Left ventricle myocardium inferior (tissue), 1 donor: Measurements from ENCODE around the gene NOL6. TPM values are rescaled to one million over a fixed set of nuclear protein-coding genes. Genes with fewer than 3 reads are reported as not detected.

Source experiments
- DNase-seq: peaks from one replicate; pipeline ENCODE4 v3.0.0-alpha.2; 2020
- H3K27ac ChIP-seq: fragments of 200-600 bp; replicated peaks from 2 replicates; pipeline ENCODE4 v1.8.0; 2021
- H3K27me3 ChIP-seq: fragments of 200-600 bp; 2 replicates; pipeline ENCODE4 v1.8.0; 2021; ENCODE audit warnings: low read depth
- H3K36me3 ChIP-seq: fragments of 200-600 bp; 2 replicates; pipeline ENCODE4 v1.8.0; 2021
- H3K4me1 ChIP-seq: fragments of 200-600 bp; 2 replicates; pipeline ENCODE4 v1.8.0; 2021
- H3K4me3 ChIP-seq: fragments of 200-600 bp; 2 replicates; pipeline ENCODE4 v1.8.0; 2021; ENCODE audit warnings: mild to moderate bottlenecking, moderate library complexity
- H3K9me3 ChIP-seq: fragments of 200-600 bp; replicated peaks from 2 replicates; pipeline ENCODE4 v1.8.0; 2021
- CTCF ChIP-seq: fragments of 200-600 bp; IDR thresholded peaks from 2 replicates; pipeline ENCODE4 v1.8.0; 2021; ENCODE audit warnings: antibody characterized with exemption, mild to moderate bottlenecking, borderline replicate concordance
- intact Hi-C: fragments of 100-400 bp; cut with micrococcal nuclease; formaldehyde crosslinking; loops from one replicate; pipeline ENCODE4 v1.11.0; 2022
- total RNA-seq: library from RNA; stranded (reverse); fragmentation: NEBNext Ultra II Directional; extraction: Animal tissue kit (Norgen Biotek cat#: 25700); gene quantifications from one replicate; pipeline ENCODE4 v1.2.1, GENCODE V29; 2021
- donor health status: DM: no; HTN: yes; CAD: no; lungs with severe emphysema.

NOL6 gene
- total RNA-seq, 1 donor from 2014 or later = 13.4 TPM

DNA sequence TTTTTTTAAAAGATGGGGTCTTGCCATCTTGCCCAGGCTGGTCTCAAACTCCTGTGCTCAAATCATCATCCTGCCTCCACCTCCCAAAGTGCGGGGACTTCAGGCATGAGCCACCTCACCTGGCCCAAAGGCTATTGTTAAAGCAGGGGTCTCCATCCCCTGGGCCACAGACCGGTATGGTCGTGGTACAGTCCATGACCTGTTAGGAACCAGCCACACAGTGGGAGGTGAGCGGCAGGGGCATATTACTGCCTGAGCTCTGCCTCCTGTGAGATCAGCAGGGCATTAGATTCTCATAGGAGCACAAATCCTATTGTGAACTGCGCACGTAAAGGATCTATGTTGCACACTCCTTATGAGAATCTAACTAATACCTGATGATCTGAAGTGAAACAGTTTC, 7.3 kb upstream of the NOL6 start:
- Histone ChIP-seq H3K4me3 (no peak overlapping the region), H3K27ac (no peak overlapping the region), H3K27me3 (no peaks in the 10 kb centered on the region), H3K36me3 (no peaks in the 10 kb centered on the region), H3K4me1 (no peaks in the 10 kb centered on the region), H3K9me3 (no peaks in the 10 kb centered on the region)
- intact Hi-C loops = no loop called here
- no peak for TF ChIP-seq CTCF
- DNase-seq = no peak

- Histone ChIP-seq H3K27me3 (no peaks in the 10 kb centered on the region), H3K9me3 (no peaks in the 10 kb centered on the region), H3K4me3 (no peak overlapping the region), H3K4me1 (no peaks in the 10 kb centered on the region), H3K36me3 (no peaks in the 10 kb centered on the region), H3K27ac (no peak overlapping the region)
- TF ChIP-seq CTCF = no peak
- intact Hi-C loops = no loop called here
- no peak for DNase-seq
Observed at GRCh38 chr9:33480106-33480505, 6.4 kb upstream of the NOL6 start.

- Histone ChIP-seq H3K27me3 (no peaks in the 10 kb centered on the region), H3K4me1 (peaks cover 29% of the 10 kb centered on the region), H3K36me3 (peaks cover 8% of the 10 kb centered on the region), H3K27ac (no peak overlapping the region), H3K9me3 (no peaks in the 10 kb centered on the region), H3K4me3 (no peak overlapping the region)
- intact Hi-C loops = no loop called here
- DNase-seq = no peak
- no peak for TF ChIP-seq CTCF
Observed at GRCh38 chr9:33476503-33476902, 2.8 kb upstream of the NOL6 start.

DNA sequence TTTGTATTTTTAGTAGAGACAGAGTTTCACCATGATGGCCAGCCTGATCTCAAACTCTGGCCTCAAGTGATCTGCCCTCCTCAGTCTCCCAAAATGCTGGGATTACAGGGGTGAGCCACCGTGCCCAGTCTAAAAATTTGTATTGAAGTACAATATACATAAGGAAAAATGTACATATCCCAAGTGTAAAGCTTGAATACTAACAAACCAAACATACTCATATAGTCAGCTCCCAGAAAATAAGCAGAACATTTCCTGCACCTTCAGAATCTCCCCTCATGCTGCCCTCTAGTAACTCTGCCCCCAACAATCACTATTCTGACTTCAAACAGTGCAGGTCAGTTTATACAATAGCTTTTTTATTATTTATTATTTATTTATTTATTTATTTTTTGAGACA, 1.6 kb upstream of the NOL6 start:
- peaks cover 19% of the 10 kb centered on the region for H3K36me3 ChIP-seq
- intact Hi-C loops = no loop called here
- DNase-seq = no peak
- no peak overlapping the region for H3K4me3 ChIP-seq
- no peaks in the 10 kb centered on the region for H3K9me3 ChIP-seq
- no peak overlapping the region for H3K27ac ChIP-seq
- no peak for TF ChIP-seq CTCF
- H3K4me1 ChIP-seq = peaks cover 29% of the 10 kb centered on the region
- H3K27me3 ChIP-seq = no peaks in the 10 kb centered on the region

- H3K36me3 ChIP-seq = peaks cover 42% of the 10 kb centered on the region
- no peak for DNase-seq
- peak overlapping the region; percentile 84 for H3K4me3 ChIP-seq
- H3K4me1 ChIP-seq = peaks cover 34% of the 10 kb centered on the region
- H3K27ac ChIP-seq = peak overlapping the region; percentile 53
- no peaks in the 10 kb centered on the region for H3K9me3 ChIP-seq
- H3K27me3 ChIP-seq = no peaks in the 10 kb centered on the region
- intact Hi-C loops = no loop called here
- TF ChIP-seq CTCF = no peak
Observed at GRCh38 chr9:33472881-33473615, 676 bp downstream of the NOL6 start.
